Amniotic stem cell (primary cell): ENCODE data around the gene EFNB3.

Experiments
- DNase-seq: peaks from one replicate; lab custom pipeline; 2025; lab: John Stamatoyannopoulos, UW

EFNB3 gene, protein sequence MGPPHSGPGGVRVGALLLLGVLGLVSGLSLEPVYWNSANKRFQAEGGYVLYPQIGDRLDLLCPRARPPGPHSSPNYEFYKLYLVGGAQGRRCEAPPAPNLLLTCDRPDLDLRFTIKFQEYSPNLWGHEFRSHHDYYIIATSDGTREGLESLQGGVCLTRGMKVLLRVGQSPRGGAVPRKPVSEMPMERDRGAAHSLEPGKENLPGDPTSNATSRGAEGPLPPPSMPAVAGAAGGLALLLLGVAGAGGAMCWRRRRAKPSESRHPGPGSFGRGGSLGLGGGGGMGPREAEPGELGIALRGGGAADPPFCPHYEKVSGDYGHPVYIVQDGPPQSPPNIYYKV

GRCh38 chr17:7704601-7705268 lies at the start of gene EFNB3:
Gene EFNB3 (plus strand): TSS chr17:7705202. CDS start chr17:7705599, 397 bp downstream.
- DNase-seq = no peak

DNA sequence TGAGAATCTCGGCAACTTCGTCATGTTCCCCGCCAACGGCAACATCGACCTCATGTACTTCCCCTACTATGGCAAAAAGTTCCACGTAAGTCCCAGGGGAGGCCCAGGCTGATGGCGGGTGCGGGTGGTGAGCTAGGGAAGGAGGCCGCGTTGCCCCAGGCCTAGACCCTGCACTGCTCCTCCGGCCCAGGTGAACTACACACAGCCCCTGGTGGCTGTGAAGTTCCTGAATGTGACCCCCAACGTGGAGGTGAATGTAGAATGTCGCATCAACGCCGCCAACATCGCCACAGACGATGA lies 49.5 kb upstream of the EFNB3 start:
- DNase-seq = no peak

- DNase-seq = no peak
Observed at GRCh38 chr17:7656958-7657609, 47.9 kb upstream of the EFNB3 start.

DNA sequence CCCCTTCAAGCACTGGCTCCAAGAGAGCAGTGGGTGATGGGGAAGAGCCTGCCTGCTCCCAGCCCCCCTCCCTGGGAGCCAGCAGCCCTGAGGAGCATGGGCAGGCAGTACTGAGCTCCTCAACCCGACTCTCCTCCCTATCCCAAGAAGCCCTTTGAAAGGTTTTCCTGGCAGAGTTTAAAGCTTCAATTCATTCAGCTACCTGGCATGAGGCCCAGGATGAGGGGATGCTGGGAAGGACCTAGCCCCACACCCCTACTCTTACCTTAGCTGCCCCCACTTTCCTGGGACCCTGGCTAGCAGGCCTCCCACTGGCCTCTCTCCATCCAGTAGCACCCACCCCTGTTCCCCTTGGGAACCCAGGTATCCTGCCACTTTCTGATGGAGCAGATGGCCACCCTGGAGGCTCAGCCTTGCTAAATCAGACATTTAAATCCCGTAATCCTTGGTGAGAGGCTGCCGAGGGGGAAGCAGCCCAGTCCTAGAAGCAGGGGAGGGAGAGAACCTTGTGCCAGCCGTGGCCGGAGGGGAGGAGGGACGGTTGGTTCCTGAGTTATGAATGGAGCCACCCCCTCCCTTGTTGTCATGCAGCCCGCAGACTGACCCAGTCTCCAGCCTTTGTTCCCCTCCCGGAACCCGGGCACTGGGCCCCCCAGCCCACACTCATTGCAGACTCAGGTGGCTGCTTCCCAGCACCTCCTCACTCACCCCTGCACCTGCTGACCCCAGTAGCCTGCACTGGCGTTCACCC lies 37.2 kb upstream of the EFNB3 start:
- no peak for DNase-seq

DNA sequence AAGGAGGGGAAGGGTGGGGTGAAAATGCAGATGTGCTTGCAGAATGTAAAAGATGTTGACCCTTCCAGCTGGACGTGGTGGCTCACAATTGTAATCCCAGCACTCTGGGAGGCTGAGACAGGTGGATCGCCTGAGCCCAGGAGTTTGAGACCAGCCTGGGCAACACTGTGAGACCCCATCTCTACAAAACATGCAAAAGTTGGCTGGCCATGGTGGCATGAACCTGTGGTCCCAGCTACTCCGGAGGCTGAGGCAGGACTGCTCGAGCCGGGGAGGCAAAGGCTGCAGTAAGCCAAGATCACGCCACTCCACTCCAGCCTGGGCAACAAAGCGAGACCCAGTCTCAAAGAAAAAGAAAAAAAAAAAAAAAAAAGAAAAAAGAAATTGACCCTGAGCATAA lies 36.5 kb upstream of the EFNB3 start:
- DNase-seq = no peak

DNA sequence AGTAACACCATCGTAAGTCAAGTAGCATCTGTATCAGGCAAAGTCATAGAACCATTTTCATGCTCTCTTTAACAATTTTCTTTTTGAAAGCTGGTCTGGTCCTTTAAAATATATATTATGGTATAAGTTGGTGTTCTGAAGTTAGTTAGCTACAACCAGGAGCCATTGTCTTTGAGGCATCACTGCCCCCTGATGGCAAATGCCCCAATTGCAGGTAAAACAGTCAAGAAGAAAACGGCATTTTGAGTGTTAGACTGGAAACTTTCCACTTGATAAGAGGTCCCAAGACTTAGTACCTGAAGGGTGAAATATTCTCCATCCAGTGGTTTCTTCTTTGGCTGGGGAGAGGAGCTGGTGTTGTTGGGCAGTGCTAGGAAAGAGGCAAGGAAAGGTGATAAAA lies 31.8 kb upstream of the EFNB3 start:
- DNase-seq = no peak

- DNase-seq = no peak
Observed at GRCh38 chr17:7674934-7675333, 30.1 kb upstream of the EFNB3 start.

DNA sequence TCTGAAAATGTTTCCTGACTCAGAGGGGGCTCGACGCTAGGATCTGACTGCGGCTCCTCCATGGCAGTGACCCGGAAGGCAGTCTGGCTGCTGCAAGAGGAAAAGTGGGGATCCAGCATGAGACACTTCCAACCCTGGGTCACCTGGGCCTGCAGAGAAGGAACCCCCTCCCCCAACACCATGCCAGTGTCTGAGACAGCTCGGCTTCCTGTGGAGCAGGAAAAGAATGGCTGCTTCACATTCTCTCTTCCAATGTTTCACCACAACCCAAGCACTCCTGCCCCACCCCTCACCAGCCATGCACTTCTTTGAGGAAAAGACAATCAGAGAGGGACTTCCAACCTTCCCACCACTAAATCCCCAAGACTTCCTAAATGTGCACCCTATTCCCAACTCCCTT lies 28.5 kb upstream of the EFNB3 start:
- DNase-seq = no peak

DNA sequence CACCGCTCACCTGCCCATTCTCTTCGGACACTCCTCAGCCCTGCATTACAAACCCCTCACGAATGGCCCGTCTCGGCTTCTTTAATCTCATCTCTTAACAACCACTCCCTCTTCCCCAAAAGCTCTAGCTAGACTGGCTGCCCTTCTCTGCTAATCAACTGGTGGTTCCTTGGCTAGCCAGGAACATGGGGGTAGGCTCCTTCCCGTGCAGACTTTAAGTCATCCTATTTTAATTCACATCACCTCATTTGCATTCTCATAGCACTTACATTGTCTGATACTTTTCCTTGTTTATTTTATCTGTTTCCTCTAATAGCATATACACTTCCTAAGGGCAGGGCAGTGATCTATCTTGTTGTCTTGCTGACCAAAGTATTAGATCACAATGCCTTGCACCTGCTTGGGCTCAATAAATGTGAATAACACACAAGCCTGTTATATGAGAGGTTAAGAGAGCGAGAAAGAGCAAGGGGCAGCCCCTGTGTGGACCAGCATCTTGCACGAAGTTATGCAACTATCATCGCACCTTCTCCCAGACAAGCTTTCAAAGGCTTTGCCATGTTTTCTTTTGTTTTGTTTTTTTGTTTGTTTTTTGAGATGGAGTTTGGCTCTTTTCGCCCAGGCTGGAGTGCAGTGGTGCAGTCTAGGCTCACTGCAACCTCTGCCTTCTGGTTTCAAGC lies 27.5 kb upstream of the EFNB3 start:
- no peak for DNase-seq

- DNase-seq = no peak
Observed at GRCh38 chr17:7684851-7685532, 20.0 kb upstream of the EFNB3 start.

DNA sequence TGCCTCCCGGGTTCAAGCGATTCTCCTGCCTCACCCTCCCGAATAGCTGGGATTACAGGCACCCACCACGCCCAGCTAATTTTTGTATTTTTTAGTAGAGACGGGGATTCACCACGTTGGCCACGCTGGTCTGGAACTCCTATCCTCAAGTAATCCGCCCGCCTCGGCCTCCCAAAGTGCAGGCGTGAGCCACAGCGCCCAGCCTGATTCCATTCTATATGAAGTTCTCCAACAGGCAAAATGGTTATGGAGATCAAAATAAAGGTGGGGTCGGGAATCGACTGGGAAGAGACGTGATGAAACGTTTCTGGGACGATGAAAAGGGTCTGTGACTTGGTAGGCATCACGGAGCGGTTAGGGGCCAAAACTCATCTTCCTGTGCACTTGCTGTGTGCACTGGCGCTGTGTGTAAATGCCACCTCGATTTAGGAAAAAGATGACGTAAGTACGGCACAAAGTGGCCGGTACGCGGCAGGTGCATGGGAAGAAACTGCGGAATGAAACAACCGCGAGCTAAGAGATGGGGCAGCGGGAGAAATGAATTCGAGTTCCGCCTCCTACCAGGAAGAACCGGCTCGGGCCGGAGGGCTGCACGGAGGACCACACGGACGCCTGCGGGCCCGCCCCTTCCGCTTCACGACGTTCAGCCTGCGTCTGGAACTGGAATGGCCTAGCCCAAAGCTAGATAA lies 19.3 kb upstream of the EFNB3 start:
- peak; percentile 81 for DNase-seq

DNA sequence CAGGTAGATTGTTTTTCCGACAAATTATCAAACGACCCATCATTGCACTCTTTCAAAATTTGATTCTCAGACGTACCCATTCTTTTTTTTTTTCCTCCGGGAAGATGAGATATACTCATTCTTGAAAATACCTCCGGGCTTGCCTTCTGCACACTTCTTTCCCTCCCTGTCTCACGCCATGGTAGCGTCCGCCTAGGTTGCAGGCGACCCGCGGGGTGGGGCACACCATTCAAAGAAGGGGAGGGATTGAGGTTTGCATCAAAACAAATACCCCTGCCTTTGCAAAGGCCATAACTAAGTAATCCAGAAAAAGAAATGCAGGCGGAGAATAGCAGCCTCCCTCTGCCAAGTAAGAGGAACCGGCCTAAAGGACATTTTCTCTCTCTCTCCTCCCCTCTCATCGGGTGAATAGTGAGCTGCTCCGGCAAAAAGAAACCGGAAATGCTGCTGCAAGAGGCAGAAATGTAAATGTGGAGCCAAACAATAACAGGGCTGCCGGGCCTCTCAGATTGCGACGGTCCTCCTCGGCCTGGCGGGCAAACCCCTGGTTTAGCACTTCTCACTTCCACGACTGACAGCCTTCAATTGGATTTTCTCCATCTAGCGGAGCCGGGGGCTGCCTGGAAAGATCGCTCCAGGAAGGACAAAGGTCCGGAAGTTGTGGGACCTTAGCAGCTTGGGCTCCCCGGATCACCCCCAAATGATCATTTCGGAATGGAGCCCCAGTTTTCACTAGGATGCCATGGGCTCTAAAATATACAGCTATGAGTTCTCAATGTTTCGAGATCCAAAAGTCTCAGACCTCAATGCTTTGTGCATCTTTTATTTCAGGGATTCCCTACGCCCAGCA lies 18.6 kb upstream of the EFNB3 start:
- DNase-seq = peak; percentile 66

GRCh38 chr17:7687072-7687907 lies 17.7 kb upstream of the EFNB3 start, which contains the start of gene TP53:
Gene TP53 (minus strand): TSS chr17:7687490. CDS start chr17:7676594, 10,896 bp downstream.
- peak; percentile 83 for DNase-seq

DNA sequence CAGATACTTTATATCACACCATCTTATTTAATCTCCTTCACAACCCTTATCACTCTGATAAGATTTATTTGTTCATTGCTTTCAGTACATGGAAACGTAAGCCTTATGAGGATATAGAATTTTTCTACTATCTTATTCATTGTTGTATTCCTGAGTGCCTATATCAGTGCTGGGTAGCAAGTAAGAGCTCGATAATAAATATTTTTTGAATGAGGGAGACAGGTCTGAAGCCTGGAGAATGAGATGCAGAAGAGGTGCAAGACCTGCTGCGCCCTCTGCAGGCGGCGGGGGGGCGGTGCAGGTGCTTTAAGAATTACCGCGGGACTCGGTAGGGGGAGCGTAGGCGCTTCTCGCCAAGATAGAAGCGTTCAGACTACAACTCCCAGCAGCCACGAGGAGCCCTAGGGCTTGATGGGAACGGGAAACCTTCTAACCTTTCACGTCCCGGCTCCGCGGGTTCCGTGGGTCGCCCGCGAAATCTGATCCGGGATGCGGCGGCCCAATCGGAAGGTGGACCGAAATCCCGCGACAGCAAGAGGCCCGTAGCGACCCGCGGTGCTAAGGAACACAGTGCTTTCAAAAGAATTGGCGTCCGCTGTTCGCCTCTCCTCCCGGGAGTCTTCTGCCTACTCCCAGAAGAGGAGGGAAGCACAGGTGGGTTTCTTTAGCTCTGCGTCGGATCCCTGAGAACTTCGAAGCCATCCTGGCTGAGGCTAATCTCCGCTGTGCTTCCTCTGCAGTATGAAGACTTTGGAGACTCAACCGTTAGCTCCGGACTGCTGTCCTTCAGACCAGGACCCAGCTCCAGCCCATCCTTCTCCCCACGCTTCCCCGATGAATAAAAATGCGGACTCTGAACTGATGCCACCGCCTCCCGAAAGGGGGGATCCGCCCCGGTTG lies 16.8 kb upstream of the EFNB3 start, which contains the start of gene WRAP53:
TSS of gene WRAP53 (plus strand) at position 570 of the 900 bp plus-strand sequence. CDS start at position 742, 172 bp downstream.
- peak; percentile 99 for DNase-seq

GRCh38 chr17:7688808-7689316 lies 16.1 kb upstream of the EFNB3 start:
- DNase-seq = no peak

- no peak for DNase-seq
Observed at GRCh38 chr17:7695586-7695985, 9.4 kb upstream of the EFNB3 start.

DNA sequence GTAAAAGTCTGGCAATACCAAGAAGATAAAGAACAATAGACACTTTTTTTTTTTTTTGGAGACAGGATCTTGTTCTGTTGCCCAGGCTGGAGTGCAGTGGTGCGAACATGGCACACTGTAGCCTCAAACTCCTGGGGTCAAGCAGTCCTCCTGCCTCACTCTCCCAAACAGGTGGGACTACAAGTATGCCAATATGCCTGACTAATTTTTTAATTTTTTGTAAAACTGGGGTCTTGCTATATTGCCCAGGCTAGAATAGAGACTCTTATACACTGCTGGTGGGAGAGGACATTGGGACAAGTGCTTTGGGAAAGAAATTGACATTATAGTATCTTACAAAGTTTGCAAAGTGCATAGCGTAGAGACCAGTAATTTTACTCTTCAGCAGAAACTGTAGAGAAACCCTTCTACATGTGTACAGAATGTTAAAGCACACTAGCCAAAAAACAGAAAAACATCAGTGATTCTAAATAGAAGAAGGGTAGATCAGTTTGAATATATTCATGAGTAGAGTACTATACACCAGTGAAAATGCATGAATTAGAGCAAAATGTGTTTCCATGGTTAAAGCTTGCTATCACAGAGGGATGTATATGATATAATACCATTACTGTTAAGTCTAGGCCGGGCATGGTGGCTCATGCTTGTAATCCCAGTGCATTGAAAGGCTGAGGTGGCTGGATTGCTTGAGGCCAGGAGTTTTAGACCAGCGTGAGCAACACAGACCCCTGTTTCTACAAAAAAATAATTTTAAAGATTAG lies 7.0 kb upstream of the EFNB3 start:
- DNase-seq = no peak
